ENCODE data around the gene TMEM18. TPM values are rescaled to one million over a fixed set of nuclear protein-coding genes. Genes with fewer than 3 reads are reported as not detected.

The TMEM18 gene
- total RNA-seq, 1 experiment from 2014 or later: 33.5 TPM

- Histone ChIP-seq H3K36me3 (ENCODE audit: control insufficient read depth in 1 of 2, insufficient read depth in 2 of 2, low read length in 2 of 2) (no peaks in the 10 kb centered on the region), H3K9me3 (ENCODE audit: control insufficient read depth in 1 of 2, insufficient read depth in 1 of 2, low read depth in 1 of 2, low read length in 2 of 2) (peaks cover 0 to 5% of the 10 kb centered on the region in 2 experiments; a peak in 1 of 4 replicates), H3K27me3 (ENCODE audit: insufficient read depth, low read length) (no peaks in the 10 kb centered on the region), H3K9ac (ENCODE audit: low read length) (no peak overlapping the region), H3K79me2 (ENCODE audit: insufficient read depth, low read length) (peaks cover 4% of the 10 kb centered on the region; the same call in 1 of the 2 replicates), H4K20me1 (ENCODE audit: insufficient read depth) (no peaks in the 10 kb centered on the region), H2AFZ (ENCODE audit: low read depth, low read length, poor library complexity, severe bottlenecking) (no peak overlapping the region), H3K27ac (ENCODE audit: low read depth, low read length) (no peak overlapping the region), H3K4me2 (ENCODE audit: low read length) (no peak overlapping the region), H3K4me3 (replicated peaks in 1 of 2; ENCODE audit: low read depth in 1 of 2, low read length in 2 of 2) (no peak overlapping the region), H3K9me2 (ENCODE audit: insufficient read depth) (no peaks in the 10 kb centered on the region), H3K4me1 (ENCODE audit: control insufficient read depth in 1 of 2, insufficient read depth in 2 of 2, low read length in 2 of 2) (peaks cover 0 to 4% of the 10 kb centered on the region in 2 experiments; a peak in 3 of 4 replicates)
- RAD21 ChIA-PET (ENCODE audit: low non-redundant PET in 1 of 2, low total read pairs in 2 of 2, uncharacterized antibody in 2 of 2, unreplicated experiment in 2 of 2): no interaction called here
- ATAC-seq (no peak), DNase-seq (ENCODE audit: low read depth, low spot score) (no peak)
- no peak for TF ChIP-seq SRF (IDR thresholded peaks at IDR 0.05; ENCODE audit: low read depth)
- TF ChIP-seq SIN3A (IDR thresholded peaks at IDR 0.05; ENCODE audit: low read depth): no peak
- TF ChIP-seq SP1 (IDR thresholded peaks at IDR 0.05; ENCODE audit: low read depth): no peak
- no peak for TF ChIP-seq ZNF274 (IDR thresholded peaks at IDR 0.05; ENCODE audit: low read depth, low read length)
- intact Hi-C loops (cut with micrococcal nuclease): no loop called here
- CTCF ChIA-PET: no interaction called here
- BruUV-seq (replicated peaks): no TSS peak
- POLR2A ChIA-PET: no interaction called here
Observed at GRCh38 chr2:682226-682625, 5.0 kb upstream of the TMEM18 start.

GRCh38 chr2:681312-681711 is 4.1 kb upstream of the TMEM18 start:
- H3K9me3 ChIP-seq (ENCODE audit: control insufficient read depth in 1 of 2, insufficient read depth in 1 of 2, low read depth in 1 of 2, low read length in 2 of 2): peaks cover 0 to 5% of the 10 kb centered on the region in 2 experiments; a peak in 1 of 4 replicates
- H4K20me1 ChIP-seq (ENCODE audit: insufficient read depth): no peaks in the 10 kb centered on the region
- H3K27me3 ChIP-seq (ENCODE audit: insufficient read depth, low read length): no peaks in the 10 kb centered on the region
- ATAC-seq (no peak), DNase-seq (ENCODE audit: low read depth, low spot score) (no peak)
- intact Hi-C loops (cut with micrococcal nuclease): no loop called here
- POLR2A ChIA-PET: no interaction called here
- no peak for TF ChIP-seq SRF (IDR thresholded peaks at IDR 0.05; ENCODE audit: low read depth)
- H3K36me3 ChIP-seq (ENCODE audit: control insufficient read depth in 1 of 2, insufficient read depth in 2 of 2, low read length in 2 of 2): no peaks in the 10 kb centered on the region
- peaks cover 0 to 6% of the 10 kb centered on the region in 2 experiments; a peak in 3 of 4 replicates for H3K4me1 ChIP-seq (ENCODE audit: control insufficient read depth in 1 of 2, insufficient read depth in 2 of 2, low read length in 2 of 2)
- H3K79me2 ChIP-seq (ENCODE audit: insufficient read depth, low read length): peaks cover 6% of the 10 kb centered on the region
- no peak overlapping the region for H2AFZ ChIP-seq (ENCODE audit: low read depth, low read length, poor library complexity, severe bottlenecking)
- H3K9ac ChIP-seq (ENCODE audit: low read length): no peak overlapping the region
- CTCF ChIA-PET: no interaction called here
- no peak overlapping the region for H3K27ac ChIP-seq (ENCODE audit: low read depth, low read length)
- no TSS peak for BruUV-seq (replicated peaks)
- H3K4me3 ChIP-seq (replicated peaks in 1 of 2; ENCODE audit: low read depth in 1 of 2, low read length in 2 of 2): no peak overlapping the region
- H3K4me2 ChIP-seq (ENCODE audit: low read length): no peak overlapping the region
- RAD21 ChIA-PET (ENCODE audit: low non-redundant PET in 1 of 2, low total read pairs in 2 of 2, uncharacterized antibody in 2 of 2, unreplicated experiment in 2 of 2): no interaction called here
- H3K9me2 ChIP-seq (ENCODE audit: insufficient read depth): no peaks in the 10 kb centered on the region

All from HCT116 (cell line).